ENCODE data around the gene CRTC1.

DNA sequence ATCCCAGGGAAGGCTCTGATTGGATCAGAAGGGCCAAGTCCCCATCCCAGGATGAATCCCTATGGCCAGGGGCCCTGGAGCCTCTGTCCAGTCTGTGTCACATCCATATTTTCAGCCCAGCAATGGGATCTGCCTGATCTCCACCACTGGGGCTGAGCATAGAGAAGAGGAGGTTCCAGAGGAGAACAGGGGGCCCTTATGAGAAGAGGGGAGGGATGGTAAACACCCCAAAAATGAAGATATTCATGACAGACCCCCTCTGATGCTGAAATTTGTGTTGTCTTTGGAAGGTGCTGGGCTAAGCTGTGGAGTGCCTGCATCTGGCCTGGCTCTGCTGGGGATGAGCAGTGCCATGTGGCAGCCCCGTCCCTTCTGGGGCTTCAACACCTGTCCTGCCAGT is 32.2 kb upstream of the CRTC1 start:
- TF ChIP-seq, protein P1, sequence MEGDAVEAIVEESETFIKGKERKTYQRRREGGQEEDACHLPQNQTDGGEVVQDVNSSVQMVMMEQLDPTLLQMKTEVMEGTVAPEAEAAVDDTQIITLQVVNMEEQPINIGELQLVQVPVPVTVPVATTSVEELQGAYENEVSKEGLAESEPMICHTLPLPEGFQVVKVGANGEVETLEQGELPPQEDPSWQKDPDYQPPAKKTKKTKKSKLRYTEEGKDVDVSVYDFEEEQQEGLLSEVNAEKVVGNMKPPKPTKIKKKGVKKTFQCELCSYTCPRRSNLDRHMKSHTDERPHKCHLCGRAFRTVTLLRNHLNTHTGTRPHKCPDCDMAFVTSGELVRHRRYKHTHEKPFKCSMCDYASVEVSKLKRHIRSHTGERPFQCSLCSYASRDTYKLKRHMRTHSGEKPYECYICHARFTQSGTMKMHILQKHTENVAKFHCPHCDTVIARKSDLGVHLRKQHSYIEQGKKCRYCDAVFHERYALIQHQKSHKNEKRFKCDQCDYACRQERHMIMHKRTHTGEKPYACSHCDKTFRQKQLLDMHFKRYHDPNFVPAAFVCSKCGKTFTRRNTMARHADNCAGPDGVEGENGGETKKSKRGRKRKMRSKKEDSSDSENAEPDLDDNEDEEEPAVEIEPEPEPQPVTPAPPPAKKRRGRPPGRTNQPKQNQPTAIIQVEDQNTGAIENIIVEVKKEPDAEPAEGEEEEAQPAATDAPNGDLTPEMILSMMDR (IDR thresholded peaks at IDR 0.05 in 8 of 11, conservative IDR thresholded peaks at IDR 0.05 in 3 of 11): no peak
- no peak for TF ChIP-seq POLR2A (IDR thresholded peaks at IDR 0.05)
